Measurements from ENCODE around the gene VAPB.

GRCh38 chr20:58457083-58457695, 68.2 kb downstream of the VAPB start:
- no peak for TF ChIP-seq CTCF (IDR thresholded peaks at IDR 0.05)
- no peak for TF ChIP-seq POLR2A (IDR thresholded peaks at IDR 0.05)
